Uterus (tissue), 2 donors: ENCODE data around the gene KIN.

Source experiments
- CTCF ChIP-seq, 4 experiments: fragments of 200-600 bp in 2 of 4; fragments of 450-650 bp in 2 of 4; sonication (generic) in 2 of 4; IDR thresholded peaks; one replicate each; pipeline ENCODE4 v1.5.1; 2016 to 2019; ENCODE audit warnings: antibody characterized with exemption in 4 of 4, mild to moderate bottlenecking in 2 of 4, moderate library complexity in 1 of 4
- POLR2A ChIP-seq, 2 donors: fragments of 450-650 bp; IDR thresholded peaks; one replicate each; pipeline ENCODE4 v1.6.1; 2016; ENCODE audit warnings: antibody characterized with exemption in 2 of 2, mild to moderate bottlenecking in 1 of 2, moderate library complexity in 1 of 2

- no peak for TF ChIP-seq POLR2A (IDR thresholded peaks at IDR 0.05)
- TF ChIP-seq CTCF (IDR thresholded peaks at IDR 0.05) = no peak
These were observed 53.0 kb downstream of the KIN start for GRCh38 chr10:7734821-7735220.
